HepG2 (cell line): ENCODE data around the gene OCLN. TPM values are rescaled to one million over a fixed set of nuclear protein-coding genes. Genes with fewer than 3 reads are reported as not detected.

Experiments
- FOXA1 ChIP-seq, 2 experiments: fragments of 450-650 bp in 1 of 2; sonication (generic) in 1 of 2; formaldehyde crosslinking in 1 of 2; IDR thresholded peaks; 2 replicates each; pipeline versions ENCODE4 v1.4.0 to v1.6.1; 2016 to 2020; ENCODE audit warnings: missing genetic modification reagents in 1 of 2
- FOXA3 ChIP-seq: IDR thresholded peaks from 2 replicates; pipeline ENCODE4 v1.6.1; 2016; ENCODE audit warnings: missing genetic modification reagents, missing compliant biosample characterization
- FOXJ3 ChIP-seq: sonication (generic); formaldehyde crosslinking; IDR thresholded peaks from 2 replicates; pipeline ENCODE4 v1.4.0; 2020; ENCODE audit warnings: missing genetic modification reagents, mild to moderate bottlenecking, borderline replicate concordance
- GATAD2A ChIP-seq: IDR thresholded peaks from 2 replicates; pipeline ENCODE4 v1.6.1; 2016
- GLI4 ChIP-seq: sonication (generic); formaldehyde crosslinking; IDR thresholded peaks from 2 replicates; pipeline ENCODE4 v1.5.1; 2020; ENCODE audit warnings: missing genetic modification reagents, mild to moderate bottlenecking, moderate library complexity, borderline replicate concordance
- HIVEP1 ChIP-seq: sonication (generic); formaldehyde crosslinking; IDR thresholded peaks from 2 replicates; pipeline ENCODE4 v1.4.0; 2020; ENCODE audit warnings: mild to moderate bottlenecking, missing genetic modification reagents
- HOMEZ ChIP-seq: IDR thresholded peaks from 2 replicates; pipeline ENCODE4 v1.6.1; 2016; ENCODE audit warnings: low read depth
- KDM6A ChIP-seq: IDR thresholded peaks from 2 replicates; pipeline ENCODE4 v1.6.1; 2016; ENCODE audit warnings: low read depth
- LCORL ChIP-seq, 2 experiments: fragments of 450-650 bp in 1 of 2; sonication (generic) in 1 of 2; formaldehyde crosslinking in 1 of 2; IDR thresholded peaks; 2 replicates each; pipeline versions ENCODE4 v1.5.0 to v1.6.1; 2017 to 2020; ENCODE audit warnings: antibody characterized with exemption in 1 of 2, missing genetic modification reagents in 1 of 2
- MED1 ChIP-seq: sonication (generic); formaldehyde crosslinking; IDR thresholded peaks from 2 replicates; pipeline ENCODE4 v1.4.0; 2020; ENCODE audit warnings: missing genetic modification reagents
- SMAD1 ChIP-seq: sonication (generic); formaldehyde crosslinking; IDR thresholded peaks from 2 replicates; pipeline ENCODE4 v1.4.0; 2020; ENCODE audit warnings: missing genetic modification reagents, low read depth, mild to moderate bottlenecking, borderline replicate concordance
- SOX6 ChIP-seq, 2 experiments: fragments of 450-650 bp in 1 of 2; sonication (generic) in 1 of 2; formaldehyde crosslinking in 1 of 2; IDR thresholded peaks; 2 replicates each; pipeline versions ENCODE4 v1.4.0 to v1.6.1; 2017 to 2020; ENCODE audit warnings: antibody characterized with exemption in 1 of 2, mild to moderate bottlenecking in 1 of 2, missing genetic modification reagents in 1 of 2
- STAG1 ChIP-seq: sonication (generic); formaldehyde crosslinking; IDR thresholded peaks from 2 replicates; pipeline ENCODE4 v1.4.0; 2020; ENCODE audit warnings: missing genetic modification reagents
- ZGPAT ChIP-seq: IDR thresholded peaks from 2 replicates; pipeline ENCODE4 v1.6.1; 2016; ENCODE audit warnings: mild to moderate bottlenecking
- ZNF234 ChIP-seq: sonication (generic); formaldehyde crosslinking; conservative IDR thresholded peaks from 2 replicates; pipeline ENCODE4 v1.5.1; 2020; ENCODE audit warnings: mild to moderate bottlenecking, missing genetic modification reagents
- ZNF614 ChIP-seq: IDR thresholded peaks from 2 replicates; pipeline ENCODE4 v1.6.1; 2018; ENCODE audit warnings: missing biosample characterization, missing genetic modification reagents, inconsistent platforms, borderline replicate concordance
- ZNF616 ChIP-seq: sonication (generic); formaldehyde crosslinking; IDR thresholded peaks from 2 replicates; pipeline ENCODE4 v1.5.0; 2020; ENCODE audit warnings: low read depth, mild to moderate bottlenecking, missing genetic modification reagents
- polyA plus RNA-seq, 8 experiments: library from polyadenylated mRNA; depleted of rRNA in 3 of 8; stranded (reverse) in 7 of 8; unstranded in 1 of 8; fragments of >200 nt; fragmentation: Illumina TruSeq in 4 of 8; extraction: Trizol in 4 of 8; gene quantifications; 2 replicates each; pipeline versions ENCODE4 v1.2.1 to v1.2.3, GENCODE V29; 2011 to 2016; ENCODE audit warnings: low read depth in 4 of 8, missing spikeins in 1 of 8, mixed read lengths in 1 of 8; ENCODE audit not compliant: insufficient read depth in 1 of 8
- total RNA-seq, 5 experiments: library from RNA; depleted of rRNA; stranded (reverse); fragments of >200 nt; fragmentation: Illumina TruSeq; extraction: Trizol; gene quantifications; 2 replicates each; pipeline ENCODE4 v1.2.3, GENCODE V29; 2016; ENCODE audit warnings: low read depth in 1 of 5
- TF ChIP-seq, protein P1 (sequence below): IDR thresholded peaks from 2 replicates; pipeline ENCODE4 v1.6.1; 2016

The OCLN gene
- total and polyA plus RNA-seq, 2 of the 13 experiments (the other 11 are each of a cell fraction or from before 2014, with no cell fraction given), result 24.1 to 34.8 TPM

DNA sequence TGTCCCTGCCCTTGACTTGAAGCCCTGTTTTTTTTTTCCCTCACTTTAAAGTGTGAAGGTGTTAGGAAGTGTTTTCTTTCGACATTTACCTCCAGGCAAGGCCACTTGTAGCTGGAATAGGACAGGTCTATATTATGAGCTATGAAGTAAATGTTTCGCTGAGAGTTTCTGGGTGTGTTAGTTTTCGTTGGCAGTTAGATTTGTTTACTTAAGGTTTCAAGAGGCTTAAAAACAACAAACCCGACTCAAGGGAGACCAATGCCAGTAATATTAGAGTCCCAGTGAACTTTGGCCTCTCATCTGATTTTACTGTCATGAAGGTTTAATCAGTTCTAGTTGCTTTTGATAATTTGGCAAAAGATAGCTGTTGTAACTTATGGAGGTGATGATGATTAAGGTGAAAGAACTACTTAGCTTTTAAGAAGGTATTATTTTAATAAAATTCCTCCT lies 25.2 kb downstream of the OCLN start (continued):
- peak; percentile 48; the same call in 1 of the 2 replicates for TF ChIP-seq HOMEZ (CRISPR knock-in tag)
- TF ChIP-seq ZNF234 (CRISPR knock-in tag), result no peak
- TF ChIP-seq ZNF616, result no peak
- 0 out of 2 replicates have a peak, but pooled peaks have one; percentile 16 for TF ChIP-seq KDM6A
- no peak for TF ChIP-seq SOX6 (IDR thresholded peaks at IDR 0.05)
- TF ChIP-seq SOX6 (CRISPR knock-in tag; IDR thresholded peaks at IDR 0.05), result peak; percentile 48; the same call in 1 of the 2 replicates
- TF ChIP-seq ZNF614 (CRISPR knock-in tag), result peak; percentile 45; the same call in 1 of the 2 replicates
- TF ChIP-seq, protein P1, sequence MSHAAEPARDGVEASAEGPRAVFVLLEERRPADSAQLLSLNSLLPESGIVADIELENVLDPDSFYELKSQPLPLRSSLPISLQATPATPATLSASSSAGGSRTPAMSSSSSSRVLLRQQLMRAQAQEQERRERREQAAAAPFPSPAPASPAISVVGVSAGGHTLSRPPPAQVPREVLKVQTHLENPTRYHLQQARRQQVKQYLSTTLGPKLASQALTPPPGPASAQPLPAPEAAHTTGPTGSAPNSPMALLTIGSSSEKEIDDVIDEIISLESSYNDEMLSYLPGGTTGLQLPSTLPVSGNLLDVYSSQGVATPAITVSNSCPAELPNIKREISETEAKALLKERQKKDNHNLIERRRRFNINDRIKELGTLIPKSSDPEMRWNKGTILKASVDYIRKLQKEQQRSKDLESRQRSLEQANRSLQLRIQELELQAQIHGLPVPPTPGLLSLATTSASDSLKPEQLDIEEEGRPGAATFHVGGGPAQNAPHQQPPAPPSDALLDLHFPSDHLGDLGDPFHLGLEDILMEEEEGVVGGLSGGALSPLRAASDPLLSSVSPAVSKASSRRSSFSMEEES (CRISPR knock-in tag), result no peak
- TF ChIP-seq SMAD1 (CRISPR knock-in tag), result no peak
- no peak for TF ChIP-seq HIVEP1 (CRISPR knock-in tag)
- TF ChIP-seq MED1 (CRISPR knock-in tag), result peak; percentile 24; the same call in 1 of the 2 replicates
- no peak for TF ChIP-seq LCORL (IDR thresholded peaks at IDR 0.05)
- 0 out of 2 replicates have a peak, but pooled peaks have one; percentile 29 for TF ChIP-seq LCORL (CRISPR knock-in tag; IDR thresholded peaks at IDR 0.05)
- TF ChIP-seq STAG1 (CRISPR knock-in tag), result 0 out of 2 replicates have a peak, but pooled peaks have one; percentile 2
- peak; percentile 87 for TF ChIP-seq GATAD2A
- TF ChIP-seq FOXA3 (CRISPR knock-in tag), result peak; percentile 68
- TF ChIP-seq FOXA1 (IDR thresholded peaks at IDR 0.05), result peak; percentile 73
- TF ChIP-seq FOXA1 (CRISPR knock-in tag; IDR thresholded peaks at IDR 0.05), result 0 out of 2 replicates have a peak, but pooled peaks have one; percentile 38
- TF ChIP-seq FOXJ3 (CRISPR knock-in tag), result peak; percentile 59; the same call in 1 of the 2 replicates
- TF ChIP-seq GLI4 (CRISPR knock-in tag), result no peak
- peak; percentile 33; the same call in 1 of the 2 replicates for TF ChIP-seq ZGPAT (CRISPR knock-in tag)
- TF ChIP-seq, all 625 proteins: peak for 57
